ENCODE measurements around the gene MROH9.

DNA sequence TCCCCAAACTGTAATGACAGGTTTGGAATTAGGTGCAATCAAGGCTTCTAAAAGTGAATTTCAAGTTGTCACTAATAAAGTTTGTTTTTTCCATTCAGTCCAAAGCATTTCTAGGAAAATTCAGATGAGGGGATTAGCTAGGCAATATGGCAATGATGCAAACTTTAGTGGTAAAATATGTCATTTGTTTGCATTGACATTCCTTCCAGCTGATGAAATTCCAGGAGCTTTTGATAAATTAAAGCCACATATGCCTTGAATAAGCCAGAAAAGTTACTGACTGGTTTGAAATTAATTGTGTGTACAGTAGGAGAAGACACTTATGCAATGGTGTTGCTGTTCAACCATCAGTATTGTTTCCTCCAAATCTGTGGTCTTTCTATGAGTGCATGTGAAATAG lies 57.8 kb downstream of the MROH9 start:
- no peak for TF ChIP-seq POLR2AphosphoS5 (IDR thresholded peaks at IDR 0.05)
- TF ChIP-seq, protein P1, sequence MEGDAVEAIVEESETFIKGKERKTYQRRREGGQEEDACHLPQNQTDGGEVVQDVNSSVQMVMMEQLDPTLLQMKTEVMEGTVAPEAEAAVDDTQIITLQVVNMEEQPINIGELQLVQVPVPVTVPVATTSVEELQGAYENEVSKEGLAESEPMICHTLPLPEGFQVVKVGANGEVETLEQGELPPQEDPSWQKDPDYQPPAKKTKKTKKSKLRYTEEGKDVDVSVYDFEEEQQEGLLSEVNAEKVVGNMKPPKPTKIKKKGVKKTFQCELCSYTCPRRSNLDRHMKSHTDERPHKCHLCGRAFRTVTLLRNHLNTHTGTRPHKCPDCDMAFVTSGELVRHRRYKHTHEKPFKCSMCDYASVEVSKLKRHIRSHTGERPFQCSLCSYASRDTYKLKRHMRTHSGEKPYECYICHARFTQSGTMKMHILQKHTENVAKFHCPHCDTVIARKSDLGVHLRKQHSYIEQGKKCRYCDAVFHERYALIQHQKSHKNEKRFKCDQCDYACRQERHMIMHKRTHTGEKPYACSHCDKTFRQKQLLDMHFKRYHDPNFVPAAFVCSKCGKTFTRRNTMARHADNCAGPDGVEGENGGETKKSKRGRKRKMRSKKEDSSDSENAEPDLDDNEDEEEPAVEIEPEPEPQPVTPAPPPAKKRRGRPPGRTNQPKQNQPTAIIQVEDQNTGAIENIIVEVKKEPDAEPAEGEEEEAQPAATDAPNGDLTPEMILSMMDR (IDR thresholded peaks at IDR 0.05), result no peak

All from gastroesophageal sphincter (tissue), 3 donors.